ENCODE results near the gene ZNF764.
"Not testable (repeated sequence)": the region's sequence is repeated elsewhere in the genome, so short reads cannot be mapped to it uniquely, and the experiment has no call there.

Gene ZNF764

GRCh38 chr16:30592871-30593270, 34.7 kb upstream of the ZNF764 start:
- Histone ChIP-seq H3K36me3 (ENCODE audit: low read length) (no peaks in the 10 kb centered on the region), H3K9me2 (replicated peaks; ENCODE audit: insufficient read depth, low read length) (no peaks in the 10 kb centered on the region), H3K4me3 (ENCODE audit: insufficient read depth, low read length, poor library complexity, severe bottlenecking) (no peak overlapping the region), H4K20me1 (ENCODE audit: low read depth, low read length) (no peaks in the 10 kb centered on the region), H3K9ac (ENCODE audit: low read length) (no peak overlapping the region), H3K4me2 (ENCODE audit: low read depth, low read length, poor library complexity, severe bottlenecking) (no peak overlapping the region), H3F3A (ENCODE audit: insufficient read depth) (no peaks in the 10 kb centered on the region; the same call in 1 of the 2 replicates), H3K27me3 (ENCODE audit: low read length) (no peaks in the 10 kb centered on the region), H3K79me2 (ENCODE audit: insufficient read depth, low read length) (no peaks in the 10 kb centered on the region), H3K9me3 (ENCODE audit: insufficient read depth, low read length) (no peaks in the 10 kb centered on the region), H3K27ac (ENCODE audit: low read depth, low read length) (no peak overlapping the region), H2AFZ (ENCODE audit: low read depth, low read length, severe bottlenecking) (no peak overlapping the region)
- TF ChIP-seq CTCF (IDR thresholded peaks at IDR 0.05; ENCODE audit: insufficient read depth, low read length, poor library complexity, severe bottlenecking) (no peak), EZH2phosphoT487 (conservative IDR thresholded peaks at IDR 0.05; ENCODE audit: low read length) (no peak)

- H3K9ac ChIP-seq (ENCODE audit: low read length); H3K9me2 ChIP-seq (replicated peaks; ENCODE audit: insufficient read depth, low read length); H3K27ac ChIP-seq (ENCODE audit: low read depth, low read length); H2AFZ ChIP-seq (ENCODE audit: low read depth, low read length, severe bottlenecking); H3K4me3 ChIP-seq (ENCODE audit: insufficient read depth, low read length, poor library complexity, severe bottlenecking); H4K20me1 ChIP-seq (ENCODE audit: low read depth, low read length); H3K79me2 ChIP-seq (ENCODE audit: insufficient read depth, low read length); H3K36me3 ChIP-seq (ENCODE audit: low read length); H3K9me3 ChIP-seq (ENCODE audit: insufficient read depth, low read length); H3K4me2 ChIP-seq (ENCODE audit: low read depth, low read length, poor library complexity, severe bottlenecking); H3F3A ChIP-seq (ENCODE audit: insufficient read depth); H3K27me3 ChIP-seq (ENCODE audit: low read length): not testable (repeated sequence)
Measured at GRCh38 chr16:30590869-30591268, 32.7 kb upstream of the ZNF764 start.

GRCh38 chr16:30589582-30589981, 31.4 kb upstream of the ZNF764 start:
- not testable (repeated sequence) for H3K9me2 ChIP-seq (replicated peaks; ENCODE audit: insufficient read depth, low read length); H3K79me2 ChIP-seq (ENCODE audit: insufficient read depth, low read length); H3F3A ChIP-seq (ENCODE audit: insufficient read depth); H3K27me3 ChIP-seq (ENCODE audit: low read length); H4K20me1 ChIP-seq (ENCODE audit: low read depth, low read length); H3K36me3 ChIP-seq (ENCODE audit: low read length); H3K9ac ChIP-seq (ENCODE audit: low read length); H3K9me3 ChIP-seq (ENCODE audit: insufficient read depth, low read length); H3K4me2 ChIP-seq (ENCODE audit: low read depth, low read length, poor library complexity, severe bottlenecking); H3K4me3 ChIP-seq (ENCODE audit: insufficient read depth, low read length, poor library complexity, severe bottlenecking); H3K27ac ChIP-seq (ENCODE audit: low read depth, low read length); H2AFZ ChIP-seq (ENCODE audit: low read depth, low read length, severe bottlenecking)

GRCh38 chr16:30588651-30589050, 30.5 kb upstream of the ZNF764 start:
- H3K4me3 ChIP-seq (ENCODE audit: insufficient read depth, low read length, poor library complexity, severe bottlenecking): no peak overlapping the region
- no peaks in the 10 kb centered on the region for H4K20me1 ChIP-seq (ENCODE audit: low read depth, low read length)
- no peak overlapping the region for H3K9ac ChIP-seq (ENCODE audit: low read length)
- no peaks in the 10 kb centered on the region; the same call in 1 of the 2 replicates for H3F3A ChIP-seq (ENCODE audit: insufficient read depth)
- H3K9me2 ChIP-seq (replicated peaks; ENCODE audit: insufficient read depth, low read length): no peaks in the 10 kb centered on the region
- TF ChIP-seq CTCF (IDR thresholded peaks at IDR 0.05; ENCODE audit: insufficient read depth, low read length, poor library complexity, severe bottlenecking) (no peak), EZH2phosphoT487 (conservative IDR thresholded peaks at IDR 0.05; ENCODE audit: low read length) (no peak)
- no peaks in the 10 kb centered on the region for H3K36me3 ChIP-seq (ENCODE audit: low read length)
- no peak overlapping the region for H2AFZ ChIP-seq (ENCODE audit: low read depth, low read length, severe bottlenecking)
- no peaks in the 10 kb centered on the region for H3K9me3 ChIP-seq (ENCODE audit: insufficient read depth, low read length)
- H3K27ac ChIP-seq (ENCODE audit: low read depth, low read length): no peak overlapping the region
- H3K79me2 ChIP-seq (ENCODE audit: insufficient read depth, low read length): no peaks in the 10 kb centered on the region
- H3K4me2 ChIP-seq (ENCODE audit: low read depth, low read length, poor library complexity, severe bottlenecking): no peak overlapping the region
- H3K27me3 ChIP-seq (ENCODE audit: low read length): no peaks in the 10 kb centered on the region
